ENCODE measurements around the gene GTPBP3.
"Not testable (repeated sequence)": the region's sequence is repeated elsewhere in the genome, so short reads cannot be mapped to it uniquely, and the experiment has no call there.

GTPBP3 gene, protein sequence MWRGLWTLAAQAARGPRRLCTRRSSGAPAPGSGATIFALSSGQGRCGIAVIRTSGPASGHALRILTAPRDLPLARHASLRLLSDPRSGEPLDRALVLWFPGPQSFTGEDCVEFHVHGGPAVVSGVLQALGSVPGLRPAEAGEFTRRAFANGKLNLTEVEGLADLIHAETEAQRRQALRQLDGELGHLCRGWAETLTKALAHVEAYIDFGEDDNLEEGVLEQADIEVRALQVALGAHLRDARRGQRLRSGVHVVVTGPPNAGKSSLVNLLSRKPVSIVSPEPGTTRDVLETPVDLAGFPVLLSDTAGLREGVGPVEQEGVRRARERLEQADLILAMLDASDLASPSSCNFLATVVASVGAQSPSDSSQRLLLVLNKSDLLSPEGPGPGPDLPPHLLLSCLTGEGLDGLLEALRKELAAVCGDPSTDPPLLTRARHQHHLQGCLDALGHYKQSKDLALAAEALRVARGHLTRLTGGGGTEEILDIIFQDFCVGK

DNA sequence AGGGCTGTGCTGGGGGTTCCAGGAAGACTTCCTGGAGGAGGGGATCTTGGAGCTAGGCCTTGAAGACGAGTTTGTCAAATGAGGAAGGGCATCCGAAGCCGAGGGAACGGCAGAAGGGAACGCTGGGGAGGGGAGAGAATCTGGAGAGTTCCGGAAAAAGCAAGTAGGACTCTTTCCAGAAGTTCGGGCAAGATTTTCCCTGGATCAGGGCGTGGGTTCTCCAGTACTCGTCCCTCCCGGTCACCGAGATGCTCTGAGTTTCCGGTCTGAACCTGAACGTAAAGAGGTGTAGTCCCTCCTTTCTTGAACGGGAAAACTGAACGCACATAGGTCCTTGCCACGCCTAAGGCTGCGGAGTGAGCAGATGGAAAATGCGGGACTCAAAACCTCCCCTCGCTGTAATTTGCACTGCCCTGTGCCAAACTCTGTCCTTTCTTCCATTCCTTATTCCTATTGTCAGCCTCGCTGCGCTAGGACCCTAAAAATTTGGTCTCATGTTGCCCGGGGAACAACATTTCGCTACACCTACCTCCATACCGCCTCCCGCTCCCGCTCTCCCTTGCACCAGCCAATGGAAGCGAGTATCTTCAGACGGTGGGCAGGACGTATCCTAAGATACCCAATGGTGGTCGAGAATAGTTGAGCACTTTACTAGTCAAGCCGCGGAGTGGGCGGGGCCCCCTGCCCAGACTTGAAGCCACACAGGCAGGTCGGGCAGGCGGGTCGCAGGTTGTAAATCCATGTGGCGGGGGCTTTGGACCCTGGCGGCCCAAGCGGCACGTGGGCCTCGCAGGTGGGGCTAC lies at the start of gene GTPBP3:
TSS of gene GTPBP3 (plus strand) at position 682 of the 803 bp plus-strand sequence. CDS start at position 741, 59 bp downstream.
- peak; percentile 98 for DNase-seq (ENCODE audit: low spot score)

DNA sequence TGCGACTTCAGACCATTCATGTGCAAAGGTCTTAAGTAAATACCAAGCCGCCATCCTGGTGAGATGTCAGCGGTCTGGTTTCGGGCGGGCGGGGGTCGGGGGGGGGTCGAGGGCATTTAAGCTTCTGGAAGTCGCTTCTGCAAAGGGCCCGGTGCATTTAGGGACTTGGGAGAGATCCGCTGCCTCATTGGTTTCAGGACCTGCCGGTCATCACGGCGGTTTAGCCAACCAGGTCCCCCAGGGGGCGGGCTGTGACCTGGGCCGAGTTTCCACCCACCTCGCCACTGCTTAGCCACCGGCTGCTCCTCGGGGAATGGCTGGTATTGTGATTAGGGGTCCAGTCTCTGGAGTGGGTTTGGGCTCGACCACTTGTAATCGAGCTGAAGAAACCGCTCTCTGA lies 47.9 kb upstream of the GTPBP3 start:
- no peak for DNase-seq (ENCODE audit: low spot score)

DNA sequence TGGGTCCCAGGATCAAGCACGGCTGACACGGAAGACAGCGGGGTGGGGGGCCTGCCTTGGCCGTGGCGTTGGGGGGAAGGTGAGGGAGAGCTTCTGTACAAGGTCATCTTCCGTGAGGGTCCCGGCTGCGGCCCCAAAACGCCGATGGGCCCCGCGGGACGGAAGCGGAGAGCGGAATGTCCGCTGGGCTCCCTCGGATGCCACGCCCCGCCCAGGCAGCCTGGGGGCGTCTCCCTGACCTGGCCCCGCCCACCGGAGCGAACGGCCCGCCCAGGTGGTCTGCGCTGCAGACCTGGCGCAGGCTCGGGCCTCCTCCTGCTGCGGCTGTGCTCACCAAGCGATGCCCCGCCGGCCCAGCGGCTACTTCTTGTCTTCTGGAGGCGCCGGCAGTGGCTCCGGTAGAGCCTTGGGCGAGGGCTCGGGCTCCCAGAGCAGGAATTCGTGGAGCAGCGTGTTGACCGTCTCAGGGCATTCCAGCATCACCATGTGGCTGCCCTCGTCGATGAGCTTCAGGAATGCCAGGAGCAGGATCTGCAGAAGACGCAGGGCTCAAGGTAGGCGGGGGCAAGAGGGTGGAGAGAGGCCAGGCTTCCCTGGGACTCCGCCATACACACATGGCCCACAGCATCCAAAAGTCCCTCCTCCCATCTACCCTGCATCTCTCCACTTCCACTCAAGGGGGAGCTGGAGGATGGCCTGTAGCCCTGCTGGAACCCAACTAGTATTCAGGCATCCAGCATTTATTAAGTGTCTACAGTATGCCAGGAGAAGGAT lies 44.9 kb upstream of the GTPBP3 start:
- peak; percentile 54 for DNase-seq (ENCODE audit: low spot score)

DNA sequence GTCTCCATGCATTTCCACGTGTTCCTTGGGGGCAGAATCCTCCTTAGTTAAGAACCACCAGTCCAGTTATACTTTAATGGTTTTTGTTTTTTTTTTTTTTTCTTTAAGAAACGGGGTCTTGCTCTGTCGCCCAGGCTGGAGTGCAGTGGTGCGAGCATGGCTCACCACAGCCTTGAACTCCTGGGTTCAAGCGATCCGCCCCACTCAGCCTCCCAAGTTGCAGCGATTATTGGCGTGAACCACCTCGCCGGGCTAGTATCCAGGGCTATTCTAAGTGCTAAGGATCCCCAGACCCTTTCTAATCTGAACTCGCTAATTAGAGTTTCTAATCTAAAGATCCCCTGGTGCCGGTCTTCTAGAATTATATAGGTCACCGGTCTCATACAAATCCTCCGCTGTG lies 43.7 kb upstream of the GTPBP3 start:
- DNase-seq (ENCODE audit: low spot score): no peak

DNA sequence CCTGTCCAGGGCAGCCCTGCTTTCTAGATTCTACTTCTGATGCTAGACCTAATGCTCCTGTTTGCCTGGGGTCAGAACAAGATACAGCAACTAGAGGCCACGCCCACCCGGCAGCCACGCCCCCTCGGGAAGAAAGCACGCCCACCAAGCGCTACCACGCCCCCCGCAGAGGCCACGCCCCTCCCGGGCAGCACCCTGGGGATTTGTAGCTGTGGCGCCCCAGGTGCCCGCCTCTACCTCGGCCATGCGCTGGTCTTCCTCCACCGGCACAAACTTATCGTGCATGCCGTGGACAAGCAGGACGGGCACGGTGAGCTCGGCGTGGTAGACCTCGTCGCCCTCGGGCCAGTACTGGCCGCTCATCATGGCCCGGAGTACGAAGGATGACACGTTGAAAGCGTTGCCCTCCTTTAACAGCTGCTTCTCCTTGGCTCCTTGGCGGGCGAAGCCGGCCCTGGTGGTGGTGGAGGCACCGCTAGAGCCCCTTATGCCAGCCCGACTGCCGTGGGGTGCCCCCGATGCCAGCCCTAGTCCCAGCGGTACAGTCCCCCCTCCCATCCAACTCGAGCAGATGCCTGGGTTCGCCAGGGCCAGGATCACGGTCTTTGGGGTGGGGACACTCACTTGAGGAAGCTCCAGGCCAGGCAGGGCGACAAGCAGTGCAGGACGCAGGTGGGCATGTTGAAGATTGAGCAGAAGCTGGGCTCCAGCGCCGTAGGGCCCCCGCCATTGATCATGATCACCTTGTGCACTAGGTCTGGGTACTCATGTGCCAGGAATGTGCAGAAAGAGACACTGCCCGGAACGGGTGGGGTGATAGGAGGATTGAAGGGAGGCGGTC lies 43.1 kb upstream of the GTPBP3 start:
- no peak for DNase-seq (ENCODE audit: low spot score)

DNA sequence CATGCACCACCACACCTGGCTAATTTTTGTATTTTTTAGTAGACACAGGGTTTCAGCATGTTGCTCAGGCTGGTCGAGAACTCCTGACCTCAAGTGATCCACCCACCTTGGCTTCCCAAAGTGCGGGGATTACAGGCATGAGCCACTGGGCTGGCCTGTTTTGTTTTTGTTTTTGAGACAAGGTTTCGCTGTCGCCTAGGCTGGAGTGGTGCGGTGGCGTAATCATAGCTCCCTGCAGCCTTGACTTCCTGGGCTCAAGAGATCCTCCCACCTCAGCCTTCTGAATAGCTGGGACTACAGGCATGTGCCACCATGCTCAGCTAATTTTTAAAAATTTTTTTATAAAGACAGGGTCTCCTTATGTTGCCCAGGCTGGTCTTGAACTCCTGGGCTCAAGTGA lies 41.8 kb upstream of the GTPBP3 start:
- DNase-seq (ENCODE audit: low spot score): not testable (repeated sequence)

DNA sequence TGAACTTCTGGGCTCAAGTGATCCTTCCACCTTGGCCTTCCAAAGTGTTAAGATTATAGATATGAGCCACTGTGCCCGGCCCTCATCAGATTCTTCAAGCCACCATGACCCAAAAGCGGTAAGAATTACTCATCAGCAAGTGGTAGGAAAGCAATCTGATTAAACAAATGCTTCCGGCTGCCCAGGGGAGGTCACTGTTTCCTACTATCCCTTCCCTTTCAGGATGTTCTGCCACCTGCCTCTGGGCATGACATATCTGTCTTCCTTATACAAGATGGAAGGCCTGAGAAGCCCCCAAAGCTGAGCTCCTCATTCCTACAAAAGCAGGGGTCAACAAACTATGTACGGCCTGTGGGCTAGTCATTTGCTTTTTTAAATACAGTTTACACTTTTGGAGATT lies 41.1 kb upstream of the GTPBP3 start:
- DNase-seq (ENCODE audit: low spot score): no peak

DNA sequence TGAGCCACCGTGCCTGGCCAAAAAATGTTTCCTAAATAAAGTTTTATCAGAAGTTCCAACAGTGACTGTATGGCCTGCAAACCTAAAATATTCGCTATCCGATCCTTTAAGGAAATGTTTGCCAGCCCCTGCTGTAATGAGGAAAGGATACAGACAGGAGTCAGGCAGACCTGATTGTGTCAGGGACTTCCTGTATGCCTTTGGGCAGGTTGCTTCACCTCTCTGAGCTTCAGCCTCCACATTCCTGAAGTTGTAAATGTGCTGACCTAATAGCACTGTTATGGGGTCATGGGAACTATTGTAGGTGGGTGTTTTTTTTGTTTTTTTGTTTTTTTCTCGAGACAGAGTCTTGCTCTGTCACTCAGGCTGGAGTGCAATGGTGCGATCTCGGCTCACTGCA lies 40.4 kb upstream of the GTPBP3 start:
- DNase-seq (ENCODE audit: low spot score): no peak

DNA sequence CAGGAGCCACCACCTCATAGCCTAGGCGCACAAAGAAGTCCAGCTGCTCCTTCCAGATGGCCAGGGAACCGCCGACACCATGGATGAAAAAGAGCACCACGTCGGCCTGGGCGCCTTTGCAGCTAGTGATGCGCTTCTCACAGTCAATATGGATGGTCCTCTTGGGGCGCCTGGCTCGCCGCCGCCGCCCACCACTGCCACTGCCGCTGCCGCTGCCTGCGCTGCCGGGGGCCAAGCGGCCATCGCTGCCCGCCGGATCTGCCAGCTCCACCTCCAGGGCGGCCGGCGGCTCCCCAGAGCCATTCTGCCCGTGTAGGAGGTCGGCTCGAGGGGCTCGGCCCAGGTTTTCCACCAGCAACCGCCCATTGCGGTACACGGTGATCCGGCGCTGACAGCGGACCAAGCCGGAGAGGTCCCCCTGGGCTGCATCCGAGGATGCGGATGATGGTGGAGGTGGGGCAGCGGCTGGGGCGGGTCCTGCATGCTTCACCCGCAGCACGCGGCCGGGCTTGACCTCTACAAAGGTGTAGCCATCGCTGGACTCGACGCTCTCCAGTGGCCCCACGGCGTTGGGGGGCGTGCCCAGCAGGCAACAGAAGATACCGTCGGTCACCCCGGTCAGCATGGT lies 36.2 kb upstream of the GTPBP3 start:
- DNase-seq (ENCODE audit: low spot score): no peak

DNA sequence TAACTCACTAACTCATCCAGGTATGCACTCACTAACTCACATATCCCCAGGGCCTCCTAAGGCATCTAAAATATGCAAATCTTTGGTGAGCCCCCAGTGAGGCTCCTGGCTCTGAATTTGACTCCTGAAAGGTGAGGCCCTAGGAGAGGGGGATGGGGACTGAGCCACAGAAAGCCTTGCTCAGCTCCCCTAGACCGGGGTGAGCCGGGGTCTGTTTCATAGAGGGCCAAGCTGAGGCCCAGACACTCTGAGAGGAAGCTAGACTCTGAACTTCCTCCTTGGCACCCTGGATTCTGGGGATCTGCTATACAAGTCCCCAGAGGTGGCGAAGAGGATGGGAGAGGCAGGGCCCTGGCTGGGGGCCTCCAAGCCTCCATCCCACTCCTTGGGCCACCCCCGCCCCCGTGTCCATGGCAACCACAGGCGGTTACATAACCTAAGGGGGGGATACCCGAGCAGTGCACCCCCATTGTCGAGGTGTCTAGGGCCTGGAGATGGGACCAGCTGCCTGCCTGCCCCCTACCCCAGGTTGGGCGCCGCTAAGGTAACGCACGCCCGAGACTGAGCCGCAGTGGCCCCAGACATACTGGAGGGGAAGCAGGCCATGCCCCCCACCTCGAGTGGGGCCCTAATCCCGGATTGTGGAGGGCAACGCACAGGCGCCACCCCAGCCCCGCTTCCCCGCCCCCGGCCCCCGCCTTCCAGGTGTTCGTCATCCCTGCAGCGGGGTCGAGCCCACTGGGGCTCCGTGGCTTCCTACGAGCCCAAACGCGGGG lies 34.8 kb upstream of the GTPBP3 start:
- DNase-seq (ENCODE audit: low spot score): no peak

DNA sequence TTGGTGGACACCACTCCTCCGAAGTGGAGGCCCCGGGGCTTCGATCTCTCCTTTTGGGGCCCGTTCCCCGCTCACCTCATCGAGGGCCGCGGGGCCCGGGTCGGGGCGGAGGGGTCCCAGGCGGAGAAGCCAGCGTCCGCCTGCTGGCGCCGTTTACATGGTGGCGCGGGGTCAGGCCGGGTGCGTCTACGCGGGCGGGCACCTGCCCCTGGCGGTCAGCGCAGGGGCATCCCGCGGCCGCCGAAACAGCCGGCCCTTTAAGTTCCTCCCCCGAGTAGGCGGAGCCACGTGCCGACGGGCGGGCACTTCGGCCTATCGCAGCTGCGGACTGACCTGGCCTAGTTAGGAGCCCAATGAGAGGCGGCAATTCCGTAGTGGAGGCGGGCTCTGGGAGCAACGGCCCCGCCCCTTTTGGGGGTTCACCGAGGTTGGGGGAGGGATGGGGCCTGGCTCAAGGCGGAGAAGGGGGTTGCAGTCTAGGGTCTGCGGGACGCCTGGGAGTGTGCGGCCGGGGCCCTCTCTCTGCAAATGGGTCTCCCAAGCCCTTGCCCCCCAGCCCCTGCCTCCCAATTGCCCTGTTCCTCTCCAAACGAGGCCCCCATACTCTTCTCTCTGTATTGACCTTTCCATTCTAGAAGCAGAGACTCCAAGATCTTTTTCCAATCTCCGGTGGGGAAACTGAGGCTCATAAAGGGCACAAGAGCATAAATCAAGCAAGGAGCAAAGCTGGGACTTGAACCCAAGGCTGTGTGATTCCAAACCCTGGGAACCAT lies 34.0 kb upstream of the GTPBP3 start, which contains the start of gene ABHD8:
TSS of gene ABHD8 (minus strand) at position 259 of the 773 bp plus-strand sequence. CDS start 1,809 bp downstream, outside the sequence.
- peak; percentile 86 for DNase-seq (ENCODE audit: low spot score)

DNA sequence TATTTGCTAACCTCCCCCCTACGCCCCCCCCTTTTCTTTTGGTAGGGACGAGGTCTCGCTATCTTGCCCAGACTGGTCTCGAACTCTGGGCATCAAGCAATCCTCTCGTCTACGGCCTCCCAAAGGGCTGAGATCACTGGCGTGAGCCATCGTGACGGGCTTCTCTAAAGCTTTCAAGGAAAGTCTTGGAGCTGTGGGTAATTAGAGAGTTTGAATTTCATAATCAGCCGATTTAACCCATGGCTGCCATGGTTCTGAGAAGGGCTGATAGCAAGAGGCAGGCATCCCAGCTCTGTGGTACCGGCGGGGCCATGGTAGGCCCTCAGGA lies 33.4 kb upstream of the GTPBP3 start:
- DNase-seq (ENCODE audit: low spot score): no peak

DNA sequence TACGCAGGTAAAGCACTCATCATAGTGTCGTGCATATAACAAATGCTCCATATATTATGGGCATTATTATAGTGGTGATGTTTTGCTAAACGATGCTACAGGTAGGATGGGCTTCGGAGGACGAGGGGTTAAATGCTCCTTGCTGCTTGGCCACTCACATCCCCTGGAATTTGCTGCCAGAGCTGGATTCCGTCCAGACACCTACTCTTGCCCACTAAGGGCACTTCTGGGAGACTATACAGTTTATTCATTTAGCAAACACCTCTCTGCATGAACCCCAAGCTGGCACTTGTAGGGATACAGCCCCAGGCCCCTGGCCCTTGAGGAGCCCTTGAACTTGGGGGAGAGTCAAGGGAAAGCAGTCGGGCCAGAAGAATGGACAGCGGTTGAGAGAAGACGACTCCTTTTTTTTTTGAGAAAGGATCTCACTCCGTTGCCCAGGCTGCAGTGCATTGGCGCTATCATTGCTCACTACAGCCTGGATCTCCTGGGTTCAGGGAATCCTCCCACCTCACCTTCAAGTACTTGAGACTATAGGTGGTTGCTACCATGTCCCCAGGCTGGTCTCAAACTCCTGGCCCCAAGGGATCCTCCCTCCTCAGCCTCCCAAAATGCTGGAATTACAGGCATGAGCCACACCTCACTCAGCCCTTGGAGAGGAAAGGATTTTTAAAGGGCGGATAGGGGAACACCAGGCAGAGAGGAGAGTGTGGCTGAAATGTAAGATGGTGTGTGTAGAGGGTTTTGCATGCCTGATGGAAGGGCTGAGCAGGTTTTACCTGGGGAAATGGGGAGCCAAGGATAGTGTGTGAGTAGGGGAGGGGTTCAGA lies 32.8 kb upstream of the GTPBP3 start:
- DNase-seq (ENCODE audit: low spot score): peak; percentile 23

DNA sequence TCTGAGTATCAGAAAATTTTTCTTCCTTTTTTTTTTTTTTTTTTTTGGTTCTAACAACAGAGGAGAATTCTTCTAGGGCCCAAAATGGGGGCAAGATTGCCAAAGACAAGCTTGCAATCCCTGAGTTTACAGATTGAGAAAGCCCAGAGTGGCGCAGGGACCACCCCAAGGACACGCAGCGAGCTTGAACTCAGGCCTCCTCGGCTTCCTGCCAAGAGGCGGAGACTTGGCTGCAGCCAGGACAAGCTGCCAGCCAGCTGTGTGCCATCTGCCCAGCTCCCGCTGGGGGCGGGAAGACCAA lies 32.2 kb upstream of the GTPBP3 start:
- no peak for DNase-seq (ENCODE audit: low spot score)

DNA sequence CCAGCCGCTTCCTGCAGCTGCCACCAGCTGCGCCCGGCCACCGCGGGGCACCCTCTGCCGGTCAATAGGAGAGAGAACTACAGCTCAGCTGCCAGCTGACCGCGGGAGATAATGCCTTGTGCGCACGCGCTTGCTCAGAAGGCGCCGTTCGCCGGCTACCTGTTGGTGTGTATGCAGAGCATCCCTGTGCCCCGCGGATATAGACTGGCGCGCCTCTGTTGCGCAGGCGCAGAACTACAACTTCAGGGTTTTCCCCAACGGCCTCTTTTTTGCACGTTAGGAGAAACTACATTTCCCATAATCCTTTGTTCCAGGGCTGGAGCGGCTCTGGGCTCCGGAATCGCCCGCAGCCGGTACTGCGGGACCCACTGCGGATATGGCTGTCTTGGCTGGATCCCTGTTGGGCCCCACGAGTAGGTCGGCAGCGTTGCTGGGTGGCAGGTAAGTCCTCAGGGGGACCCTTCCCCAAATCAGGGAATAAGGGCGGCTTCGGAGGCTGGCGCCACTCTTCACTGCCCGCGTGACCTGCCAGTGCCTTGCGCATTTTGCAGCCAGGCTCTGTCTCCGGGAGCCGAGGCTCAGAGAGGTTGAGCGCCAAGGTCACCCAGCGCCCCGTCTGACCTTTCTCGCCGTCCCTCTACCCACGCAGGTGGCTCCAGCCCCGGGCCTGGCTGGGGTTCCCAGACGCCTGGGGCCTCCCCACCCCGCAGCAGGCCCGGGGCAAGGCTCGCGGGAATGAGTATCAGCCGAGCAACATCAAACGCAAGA lies 31.7 kb upstream of the GTPBP3 start, which contains the start of gene MRPL34:
TSS of gene MRPL34 (plus strand) at position 356 of the 768 bp plus-strand sequence. CDS start at position 377, 21 bp downstream.
- DNase-seq (ENCODE audit: low spot score): peak; percentile 98

DNA sequence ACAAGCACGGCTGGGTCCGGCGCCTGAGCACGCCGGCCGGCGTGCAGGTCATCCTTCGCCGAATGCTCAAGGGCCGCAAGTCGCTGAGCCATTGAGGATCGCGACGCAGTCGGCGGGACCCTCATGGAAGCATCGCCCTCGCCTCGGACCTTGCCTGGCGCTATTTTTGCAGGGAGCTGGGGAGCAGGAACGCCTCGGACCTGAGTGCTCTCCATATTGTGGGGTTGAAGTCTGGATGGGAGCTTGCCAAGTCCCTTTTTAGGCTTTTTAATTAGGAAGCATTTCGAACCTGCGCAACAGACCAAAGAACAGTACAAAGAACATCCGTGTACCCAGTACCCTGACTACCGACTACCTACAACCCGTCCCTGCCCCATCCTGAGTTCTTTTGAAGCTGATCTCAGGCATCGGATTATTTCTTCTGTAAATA lies 31.1 kb upstream of the GTPBP3 start:
- DNase-seq (ENCODE audit: low spot score): no peak

DNA sequence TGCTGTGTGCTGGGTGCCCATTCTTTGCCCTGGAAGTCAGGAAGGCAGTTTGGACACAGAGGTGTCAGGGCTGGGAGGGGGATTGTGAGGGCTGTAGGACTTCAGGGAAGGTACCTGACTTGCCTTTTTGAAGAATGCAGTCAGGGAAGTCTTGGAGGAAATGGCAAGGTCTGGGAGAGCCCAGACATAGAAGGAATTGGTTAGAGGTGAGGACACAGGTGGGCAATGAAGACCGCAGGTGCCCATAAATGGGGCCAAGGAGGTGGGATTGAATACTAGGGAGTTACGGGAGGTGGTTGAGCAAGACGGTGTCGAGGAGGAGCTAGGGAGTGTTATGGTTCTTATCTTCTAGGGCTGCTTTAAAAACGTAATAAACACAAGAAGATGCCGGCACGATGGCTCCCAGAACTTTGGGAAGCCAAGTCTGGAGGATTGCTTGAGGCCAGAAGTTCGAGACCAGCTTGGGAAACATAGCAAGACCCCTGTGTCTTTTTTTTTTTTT lies 29.4 kb upstream of the GTPBP3 start:
- no peak for DNase-seq (ENCODE audit: low spot score)
